Left forelimb (tissue), 1 donor: ENCODE measurements around the gene OR2A25.
"Not testable (repeated sequence)": the region's sequence is repeated elsewhere in the genome, so short reads cannot be mapped to it uniquely, and the experiment has no call there.

Experiments
- DNase-seq: peaks from one replicate; pipeline ENCODE4 v3.0.0-alpha.2; 2018; ENCODE audit warnings: low spot score

Gene OR2A25

GRCh38 chr7:144069511-144069910 is at the start of gene OR2A25:
Gene OR2A25 (plus strand): TSS chr7:144069811. CDS start chr7:144074220, 4,409 bp downstream.
- DNase-seq: no peak

GRCh38 chr7:144020340-144020739 is 49.3 kb upstream of the OR2A25 start:
- DNase-seq: no peak

GRCh38 chr7:144022169-144022568 is 47.4 kb upstream of the OR2A25 start:
- DNase-seq: no peak

- no peak for DNase-seq
Observed at GRCh38 chr7:144023171-144023827, 46.3 kb upstream of the OR2A25 start.

GRCh38 chr7:144024213-144024612 is 45.4 kb upstream of the OR2A25 start:
- no peak for DNase-seq

- DNase-seq: no peak
Observed at GRCh38 chr7:144026203-144026883, 43.3 kb upstream of the OR2A25 start.

- no peak for DNase-seq
Observed at GRCh38 chr7:144027070-144027469, 42.5 kb upstream of the OR2A25 start.

GRCh38 chr7:144027974-144028373 is 41.6 kb upstream of the OR2A25 start:
- DNase-seq: no peak

- no peak for DNase-seq
Observed at GRCh38 chr7:144028547-144028946, 41.1 kb upstream of the OR2A25 start.

- no peak for DNase-seq
Observed at GRCh38 chr7:144032516-144032915, 37.1 kb upstream of the OR2A25 start.

GRCh38 chr7:144032985-144033709 is 36.5 kb upstream of the OR2A25 start:
- no peak for DNase-seq

- DNase-seq: no peak
Observed at GRCh38 chr7:144035385-144035784, 34.2 kb upstream of the OR2A25 start.

- DNase-seq: no peak
Observed at GRCh38 chr7:144036302-144036885, 33.2 kb upstream of the OR2A25 start.

- no peak for DNase-seq
Observed at GRCh38 chr7:144037414-144038035, 32.1 kb upstream of the OR2A25 start.

GRCh38 chr7:144038887-144039286 is 30.7 kb upstream of the OR2A25 start:
- no peak for DNase-seq

GRCh38 chr7:144048648-144049047 is 21.0 kb upstream of the OR2A25 start, which contains the start of gene OR2A5:
Gene OR2A5 (plus strand): TSS chr7:144048948. CDS start chr7:144050402, 1,454 bp downstream.
- DNase-seq: no peak

GRCh38 chr7:144049491-144049890 is 20.1 kb upstream of the OR2A25 start:
- no peak for DNase-seq

GRCh38 chr7:144050093-144050492 is 19.5 kb upstream of the OR2A25 start:
- DNase-seq: no peak

GRCh38 chr7:144050884-144051283 is 18.7 kb upstream of the OR2A25 start:
- DNase-seq: not testable (repeated sequence)

GRCh38 chr7:144057954-144058353 is 11.7 kb upstream of the OR2A25 start:
- no peak for DNase-seq

GRCh38 chr7:144063710-144064109 is 5.9 kb upstream of the OR2A25 start:
- no peak for DNase-seq

GRCh38 chr7:144069953-144070352 is 342 bp downstream of the OR2A25 start:
- no peak for DNase-seq
